ENCODE measurements around the gene BCKDHA. TPM values are rescaled to one million over a fixed set of nuclear protein-coding genes. Genes with fewer than 3 reads are reported as not detected.
"Not testable (repeated sequence)": the region's sequence is repeated elsewhere in the genome, so short reads cannot be mapped to it uniquely, and the experiment has no call there.

Gene BCKDHA
- total and polyA plus RNA-seq, 10 donors = 10.3 to 55.6 (median 29.1) TPM

DNA sequence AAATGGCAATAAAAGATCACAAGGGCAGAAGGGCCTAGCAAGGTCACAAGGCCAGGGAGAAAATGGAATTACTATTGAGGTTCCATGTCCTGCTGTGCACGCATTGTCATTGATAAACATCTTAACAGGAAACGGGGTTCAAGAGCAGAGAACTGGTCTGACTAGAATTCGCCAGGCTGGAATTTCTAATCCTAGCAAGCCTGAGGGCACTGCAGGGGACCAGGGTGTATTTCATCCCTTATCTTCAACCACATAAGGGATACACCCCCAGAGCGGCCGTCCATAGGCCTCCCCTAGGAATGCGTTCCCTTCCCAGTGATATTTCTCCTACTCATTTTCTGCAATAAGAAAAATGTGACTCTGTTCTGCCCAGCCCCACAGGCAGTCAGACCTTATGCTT lies 64.9 kb downstream of the BCKDHA start:
- Histone ChIP-seq H3K4me1 (peaks cover 0 to 29% (median 17%) of the 10 kb centered on the region in 6 donors), H3K36me3 (no peaks in the 10 kb centered on the region), H3K27me3 (replicated peaks in 1 of 7) (peaks cover 0 to 25% (median 0%) of the 10 kb centered on the region in 7 donors), H3K27ac (peak overlapping the region in 5 of 8 donors; percentile 48 to 78 (median 68)), H3K4me3 (no peak overlapping the region), H3K9me3 (peaks cover 0 to 4% (median 0%) of the 10 kb centered on the region in 8 donors)
- TF ChIP-seq, protein P1, sequence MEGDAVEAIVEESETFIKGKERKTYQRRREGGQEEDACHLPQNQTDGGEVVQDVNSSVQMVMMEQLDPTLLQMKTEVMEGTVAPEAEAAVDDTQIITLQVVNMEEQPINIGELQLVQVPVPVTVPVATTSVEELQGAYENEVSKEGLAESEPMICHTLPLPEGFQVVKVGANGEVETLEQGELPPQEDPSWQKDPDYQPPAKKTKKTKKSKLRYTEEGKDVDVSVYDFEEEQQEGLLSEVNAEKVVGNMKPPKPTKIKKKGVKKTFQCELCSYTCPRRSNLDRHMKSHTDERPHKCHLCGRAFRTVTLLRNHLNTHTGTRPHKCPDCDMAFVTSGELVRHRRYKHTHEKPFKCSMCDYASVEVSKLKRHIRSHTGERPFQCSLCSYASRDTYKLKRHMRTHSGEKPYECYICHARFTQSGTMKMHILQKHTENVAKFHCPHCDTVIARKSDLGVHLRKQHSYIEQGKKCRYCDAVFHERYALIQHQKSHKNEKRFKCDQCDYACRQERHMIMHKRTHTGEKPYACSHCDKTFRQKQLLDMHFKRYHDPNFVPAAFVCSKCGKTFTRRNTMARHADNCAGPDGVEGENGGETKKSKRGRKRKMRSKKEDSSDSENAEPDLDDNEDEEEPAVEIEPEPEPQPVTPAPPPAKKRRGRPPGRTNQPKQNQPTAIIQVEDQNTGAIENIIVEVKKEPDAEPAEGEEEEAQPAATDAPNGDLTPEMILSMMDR (IDR thresholded peaks at IDR 0.05 in 8 of 11, conservative IDR thresholded peaks at IDR 0.05 in 3 of 11) = no peak
- no peak for TF ChIP-seq POLR2AphosphoS5 (IDR thresholded peaks at IDR 0.05)
- TF ChIP-seq POLR2A (IDR thresholded peaks at IDR 0.05) = no peak
- intact Hi-C loops (cut with DNase I; ENCODE audit: low total_unique reads) = no loop called here
- WGBS, 5 donors = 64 to 82% (median 74%) methylated on average over 6 of the region's 6 CpGs
- no peak for DNase-seq

DNA sequence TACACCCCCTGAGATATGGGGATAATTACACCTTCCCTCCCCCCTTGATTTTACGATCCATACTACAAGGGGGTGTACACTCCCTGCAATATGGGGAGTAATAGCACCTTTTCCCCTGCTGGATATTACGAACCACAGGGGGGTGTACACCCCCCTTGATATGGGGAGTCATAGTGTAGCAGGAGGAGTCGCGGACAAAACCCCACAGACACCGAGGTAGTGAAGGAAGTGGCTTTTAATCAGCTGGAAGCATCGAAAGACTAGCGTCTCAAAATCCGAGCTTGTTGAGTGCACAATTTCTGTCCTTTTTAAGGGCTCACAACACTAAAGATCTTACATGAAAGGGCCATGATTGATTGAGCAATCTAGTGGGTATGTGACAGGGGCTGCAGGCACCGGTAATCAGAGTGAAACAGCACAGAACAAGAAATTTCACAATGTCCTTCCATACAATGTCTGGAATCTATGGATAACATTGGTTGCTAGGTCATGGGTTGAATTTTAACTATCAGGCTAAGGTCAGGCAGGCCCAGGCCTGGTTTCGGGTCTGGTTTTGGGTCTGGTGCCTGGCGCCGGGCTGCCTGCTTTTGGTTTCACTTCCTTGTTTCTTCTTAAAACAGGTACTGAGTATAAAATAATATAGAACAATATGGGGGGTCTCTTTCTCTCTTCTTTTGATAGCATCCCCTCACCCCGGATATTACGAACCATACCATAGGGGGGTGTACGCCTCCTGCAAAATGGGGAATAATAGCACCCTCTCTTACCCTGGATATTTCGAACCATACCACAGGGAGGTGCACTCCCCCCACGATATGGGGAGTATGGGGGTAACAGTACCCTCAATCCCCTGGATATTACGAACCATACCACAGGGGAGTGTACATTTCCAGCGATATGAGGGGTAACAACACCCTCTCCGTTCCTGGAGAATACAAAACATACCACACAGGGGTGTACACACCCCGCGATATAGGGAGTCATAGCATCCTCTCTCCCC lies 65.9 kb downstream of the BCKDHA start:
- H3K36me3 ChIP-seq; H3K9me3 ChIP-seq; intact Hi-C loops (cut with DNase I; ENCODE audit: low total_unique reads): not testable (repeated sequence)
- H3K27ac ChIP-seq = peak overlapping the region in 7 of 8 donors; percentile 27 to 78 (median 60)
- DNase-seq = peak; percentile 89
- H3K4me1 ChIP-seq = peaks cover 0 to 27% (median 17%) of the 10 kb centered on the region in 6 donors
- peak overlapping the region in 1 of 8 donors; percentile 31 for H3K4me3 ChIP-seq
- whole genome bisulfite sequencing, 5 donors = 54 to 77% (median 68%) methylated on average over 22 of the region's 22 CpGs
- H3K27me3 ChIP-seq (replicated peaks in 1 of 7) = peaks cover 0 to 36% (median 0%) of the 10 kb centered on the region in 7 donors

Small RNAs within 50 kb of the gene (small RNA-seq; reads per million reads assigned to genes)
- 0 reads per million in 4 donors for gene RF00017

Other genes starting within 250 kb of the BCKDHA start
- 10 to 100 TPM in 4 of 7 donors, 1 to 10 TPM in 3; 3.8 to 22.4 (median 10.4) TPM for gene CYP2S1, start 204.6 kb upstream of the BCKDHA start, total RNA-seq
- gene CYP2S1, start 204.6 kb upstream of the BCKDHA start, polyA plus RNA-seq = under 1 TPM; 0.62 to 0.93 (median 0.83) TPM
- gene AXL, start 178.6 kb upstream of the BCKDHA start, total RNA-seq = 100 to 1,000 TPM in 3 of 7 donors, 10 to 100 TPM in 4; 48.4 to 135 (median 87.5) TPM
- gene AXL, start 178.6 kb upstream of the BCKDHA start, polyA plus RNA-seq = 1 to 10 TPM; 2.3 to 8.3 (median 5.0) TPM
- gene HNRNPUL1, start 133.4 kb upstream of the BCKDHA start, total RNA-seq = 100 to 1,000 TPM; 161 to 213 (median 178) TPM
- gene HNRNPUL1, start 133.4 kb upstream of the BCKDHA start, polyA plus RNA-seq = 100 to 1,000 TPM in 1 of 3 donors, 10 to 100 TPM in 2; 53.9 to 102 (median 64.4) TPM
- gene CCDC97, start 87.6 kb upstream of the BCKDHA start, total RNA-seq = 10 to 100 TPM; 20.5 to 38.2 (median 29.7) TPM
- 10 to 100 TPM; 12.7 to 18.9 (median 14.5) TPM for gene CCDC97, start 87.6 kb upstream of the BCKDHA start, polyA plus RNA-seq
- gene TGFB1, start 43.9 kb upstream of the BCKDHA start, total RNA-seq = 100 to 1,000 TPM in 6 of 7 donors, 10 to 100 TPM in 1; 79.3 to 147 (median 130) TPM
- gene TGFB1, start 43.9 kb upstream of the BCKDHA start, polyA plus RNA-seq = 10 to 100 TPM; 23.0 to 56.0 (median 25.2) TPM
- 10 to 100 TPM in 1 of 7 donors, 1 to 10 TPM in 6; 7.5 to 10.2 (median 8.4) TPM for gene B9D2, start 33.7 kb upstream of the BCKDHA start, total RNA-seq
- 10 to 100 TPM in 2 of 3 donors, 1 to 10 TPM in 1; 8.6 to 11.9 (median 10.5) TPM for gene B9D2, start 33.7 kb upstream of the BCKDHA start, polyA plus RNA-seq
- 10 to 100 TPM; 19.3 to 62.0 (median 23.5) TPM for gene TMEM91, start 21.3 kb upstream of the BCKDHA start, total RNA-seq
- 10 to 100 TPM; 13.4 to 37.1 (median 34.4) TPM for gene TMEM91, start 21.3 kb upstream of the BCKDHA start, polyA plus RNA-seq
- 10 to 100 TPM; 10.1 to 21.0 (median 14.0) TPM for gene EXOSC5, start 459 bp upstream of the BCKDHA start, total RNA-seq
- 10 to 100 TPM; 32.1 to 53.8 (median 42.3) TPM for gene EXOSC5, start 459 bp upstream of the BCKDHA start, polyA plus RNA-seq
- 10 to 100 TPM in 6 of 7 donors, 1 to 10 TPM in 1; 7.0 to 30.3 (median 11.4) TPM for gene B3GNT8, start 29.6 kb downstream of the BCKDHA start, total RNA-seq
- 1 to 10 TPM; 1.8 to 9.8 (median 4.0) TPM for gene B3GNT8, start 29.6 kb downstream of the BCKDHA start, polyA plus RNA-seq
- 10 to 100 TPM; 25.6 to 34.4 (median 30.4) TPM for gene DMAC2, start 42.1 kb downstream of the BCKDHA start, total RNA-seq
- 10 to 100 TPM; 19.2 to 36.5 (median 27.7) TPM for gene DMAC2, start 42.1 kb downstream of the BCKDHA start, polyA plus RNA-seq
- under 1 TPM in 1 of 7 donors, not detected in 6; 0.65 TPM for gene ERICH4, start 45.3 kb downstream of the BCKDHA start, total RNA-seq
- not detected for gene ERICH4, start 45.3 kb downstream of the BCKDHA start, polyA plus RNA-seq
- 10 to 100 TPM; 12.1 to 22.9 (median 20.0) TPM for gene CEACAM21, start 178.3 kb downstream of the BCKDHA start, total RNA-seq
- 10 to 100 TPM; 10.3 to 21.0 (median 17.4) TPM for gene CEACAM21, start 178.3 kb downstream of the BCKDHA start, polyA plus RNA-seq
- 10 to 100 TPM; 11.0 to 76.4 (median 28.4) TPM for gene CEACAM4, start 229.3 kb downstream of the BCKDHA start, total RNA-seq
- 1 to 10 TPM; 3.3 to 9.0 (median 4.5) TPM for gene CEACAM4, start 229.3 kb downstream of the BCKDHA start, polyA plus RNA-seq

Data from spleen (tissue), 11 donors.